ENCODE data around the gene PTPRA. TPM values are rescaled to one million over a fixed set of nuclear protein-coding genes. Genes with fewer than 3 reads are reported as not detected.

PTPRA gene
- total and polyA plus RNA-seq, 2 donors (not counting 3 experiments of a cell fraction or from before 2014, with no cell fraction given): 43.2 to 53.4 TPM

DNA sequence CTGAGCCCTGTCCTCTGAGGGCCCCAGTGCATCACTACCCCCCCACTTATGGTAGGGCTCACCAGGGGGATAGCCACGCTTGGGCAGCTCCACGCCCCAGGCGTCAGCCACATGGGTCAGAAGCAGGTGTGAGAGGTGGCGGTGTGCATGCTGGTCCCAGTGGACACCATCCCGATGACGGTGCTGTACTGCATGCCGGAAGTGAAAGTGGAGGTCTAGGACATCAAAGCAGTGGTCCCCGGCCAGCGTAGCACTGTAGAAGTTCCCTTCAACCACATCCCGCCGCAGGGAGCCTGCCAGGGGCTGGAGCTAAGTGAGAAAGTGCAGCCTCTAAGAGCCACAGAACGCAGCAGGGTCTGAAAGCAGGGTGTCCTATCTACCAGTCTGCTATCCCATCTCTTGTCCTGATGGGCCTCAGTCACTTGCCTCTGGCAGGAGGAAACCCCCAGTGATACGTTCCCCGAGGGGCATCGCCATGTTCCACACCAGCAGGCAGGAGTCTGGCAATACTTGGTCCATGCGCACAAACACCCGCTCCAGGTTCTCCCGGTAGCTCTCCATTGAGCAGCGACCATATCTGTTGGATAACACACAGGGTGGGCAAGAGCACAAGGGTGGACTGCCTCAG lies 35.0 kb upstream of the PTPRA start:
- Histone ChIP-seq H2AFZ (ENCODE audit: low read depth, low read length) (no peak overlapping the region), H3K4me3 (replicated peaks in 1 of 3; ENCODE audit: insufficient read depth in 1 of 3, low read depth in 1 of 3, low read length in 3 of 3) (no peak overlapping the region), H3K27ac (ENCODE audit: insufficient read depth, low read depth, low read length) (no peak overlapping the region), H3K27me3 (ENCODE audit: control insufficient read depth in 2 of 2, insufficient read depth in 2 of 2, low read length in 2 of 2) (no peaks in the 10 kb centered on the region), H3K9ac (replicated peaks; ENCODE audit: extremely low read depth, insufficient read depth, low read length) (no peak overlapping the region), H3K4me1 (ENCODE audit: control insufficient read depth, extremely low read depth, insufficient read depth, low read length) (peaks cover 4% of the 10 kb centered on the region), H3K36me3 (ENCODE audit: control insufficient read depth in 2 of 2, extremely low read depth in 1 of 2, insufficient read depth in 2 of 2, low read length in 2 of 2) (peaks cover 0 to 2% of the 10 kb centered on the region in 2 experiments), H3K9me1 (replicated peaks; ENCODE audit: control insufficient read depth, extremely low read depth, insufficient read depth, low read length) (no peaks in the 10 kb centered on the region), H3K4me2 (ENCODE audit: insufficient read depth, low read length) (no peak overlapping the region), H3K79me2 (ENCODE audit: control insufficient read depth, insufficient read depth, low read length) (peaks cover 3% of the 10 kb centered on the region), H4K20me1 (replicated peaks; ENCODE audit: control insufficient read depth, extremely low read depth, insufficient read depth, low read length) (no peaks in the 10 kb centered on the region), H3K9me3 (replicated peaks; ENCODE audit: control insufficient read depth, insufficient read depth, low read length) (no peaks in the 10 kb centered on the region)
- ChIA-PET POLR2A (interaction anchor here (0.6 kb wide), 1 partner anchor 34 kb away, joined by 4 read pairs; no protein-coding TSS in a partner anchor), CTCF (interaction anchor here (1.3 to 2.3 kb wide), 2 partner anchors 9 to 85 kb away, joined by 4 to 5 read pairs; no protein-coding TSS in a partner anchor)
- BruUV-seq (replicated peaks): no TSS peak
- dilution Hi-C loops (cut with MboI; ENCODE audit: extremely low pct_ligation_motif_present, low sequenced_read_pairs): no loop called here
- no peak for TF ChIP-seq GATA2 (IDR thresholded peaks at IDR 0.05; ENCODE audit: insufficient read depth, insufficient read length, low read depth, low read length)
- no peak for TF ChIP-seq MYC (IDR thresholded peaks at IDR 0.05; ENCODE audit: low read depth, low read length)
- TF ChIP-seq JUN (IDR thresholded peaks at IDR 0.05; ENCODE audit: borderline replicate concordance, insufficient read depth, insufficient read length, low read depth): no peak
- no peak for TF ChIP-seq POLR2A (IDR thresholded peaks at IDR 0.05; ENCODE audit: low read depth, low read length)
- no peak for TF ChIP-seq POLR2AphosphoS5 (IDR thresholded peaks at IDR 0.05; ENCODE audit: insufficient read depth, low read depth, low read length)
- no peak for TF ChIP-seq FOS (IDR thresholded peaks at IDR 0.05; ENCODE audit: borderline replicate concordance, insufficient read depth, low read length)
- TF ChIP-seq EZH2 (IDR thresholded peaks at IDR 0.05; ENCODE audit: borderline replicate concordance, low read depth, low read length, severe bottlenecking): no peak
- TF ChIP-seq, protein P1, sequence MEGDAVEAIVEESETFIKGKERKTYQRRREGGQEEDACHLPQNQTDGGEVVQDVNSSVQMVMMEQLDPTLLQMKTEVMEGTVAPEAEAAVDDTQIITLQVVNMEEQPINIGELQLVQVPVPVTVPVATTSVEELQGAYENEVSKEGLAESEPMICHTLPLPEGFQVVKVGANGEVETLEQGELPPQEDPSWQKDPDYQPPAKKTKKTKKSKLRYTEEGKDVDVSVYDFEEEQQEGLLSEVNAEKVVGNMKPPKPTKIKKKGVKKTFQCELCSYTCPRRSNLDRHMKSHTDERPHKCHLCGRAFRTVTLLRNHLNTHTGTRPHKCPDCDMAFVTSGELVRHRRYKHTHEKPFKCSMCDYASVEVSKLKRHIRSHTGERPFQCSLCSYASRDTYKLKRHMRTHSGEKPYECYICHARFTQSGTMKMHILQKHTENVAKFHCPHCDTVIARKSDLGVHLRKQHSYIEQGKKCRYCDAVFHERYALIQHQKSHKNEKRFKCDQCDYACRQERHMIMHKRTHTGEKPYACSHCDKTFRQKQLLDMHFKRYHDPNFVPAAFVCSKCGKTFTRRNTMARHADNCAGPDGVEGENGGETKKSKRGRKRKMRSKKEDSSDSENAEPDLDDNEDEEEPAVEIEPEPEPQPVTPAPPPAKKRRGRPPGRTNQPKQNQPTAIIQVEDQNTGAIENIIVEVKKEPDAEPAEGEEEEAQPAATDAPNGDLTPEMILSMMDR (IDR thresholded peaks at IDR 0.05; ENCODE audit: extremely low read depth in 1 of 2, insufficient read depth in 1 of 2, low read depth in 1 of 2, low read length in 2 of 2): no peak
- TF ChIP-seq, protein P2, sequence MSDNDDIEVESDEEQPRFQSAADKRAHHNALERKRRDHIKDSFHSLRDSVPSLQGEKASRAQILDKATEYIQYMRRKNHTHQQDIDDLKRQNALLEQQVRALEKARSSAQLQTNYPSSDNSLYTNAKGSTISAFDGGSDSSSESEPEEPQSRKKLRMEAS (IDR thresholded peaks at IDR 0.05; ENCODE audit: insufficient read depth, insufficient read length): no peak
- DNase-seq (ENCODE audit: low read depth, low spot score): no peak
- no peak for FAIRE-seq
- intact Hi-C loops (cut with micrococcal nuclease): no loop called here

Measured in endothelial cell of umbilical vein (primary cell).